ENCODE data around the gene ACP7. TPM values are rescaled to one million over a fixed set of nuclear protein-coding genes. Genes with fewer than 3 reads are reported as not detected.
"Not testable (repeated sequence)": the region's sequence is repeated elsewhere in the genome, so short reads cannot be mapped to it uniquely, and the experiment has no call there.

Gene ACP7
- total RNA-seq, 1 donor from 2014 or later = not detected

DNA sequence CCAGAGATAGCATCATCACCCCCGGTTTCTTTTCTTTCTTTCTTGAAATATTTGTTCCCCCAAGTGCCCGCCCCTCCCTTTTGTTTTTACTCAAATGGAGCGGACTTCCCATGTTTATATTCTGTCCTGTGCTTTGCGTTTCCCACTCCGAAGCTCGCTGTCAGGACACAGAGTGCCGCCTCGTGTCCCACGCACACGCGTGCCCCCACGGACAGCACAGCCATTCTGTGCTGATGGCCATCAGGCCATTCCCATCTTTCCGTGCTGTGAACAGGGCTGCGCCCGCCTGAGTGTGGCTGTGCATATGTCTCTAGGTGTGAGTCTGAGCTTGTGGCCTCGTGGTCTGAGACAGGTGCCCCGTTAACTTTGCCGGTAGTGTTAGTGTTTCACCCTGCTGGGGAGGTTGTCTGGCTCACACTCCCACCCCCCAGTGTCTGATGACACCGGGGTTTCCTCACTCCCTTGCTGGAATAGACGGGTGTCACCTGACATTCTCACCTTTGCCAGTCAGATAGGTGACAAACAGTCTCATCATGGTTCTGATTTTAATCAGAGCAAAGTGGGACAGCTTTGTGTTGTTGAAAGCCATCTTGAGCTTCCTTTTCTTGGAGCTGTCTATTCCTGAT lies 48.3 kb downstream of the ACP7 start:
- no peak for DNase-seq

DNA sequence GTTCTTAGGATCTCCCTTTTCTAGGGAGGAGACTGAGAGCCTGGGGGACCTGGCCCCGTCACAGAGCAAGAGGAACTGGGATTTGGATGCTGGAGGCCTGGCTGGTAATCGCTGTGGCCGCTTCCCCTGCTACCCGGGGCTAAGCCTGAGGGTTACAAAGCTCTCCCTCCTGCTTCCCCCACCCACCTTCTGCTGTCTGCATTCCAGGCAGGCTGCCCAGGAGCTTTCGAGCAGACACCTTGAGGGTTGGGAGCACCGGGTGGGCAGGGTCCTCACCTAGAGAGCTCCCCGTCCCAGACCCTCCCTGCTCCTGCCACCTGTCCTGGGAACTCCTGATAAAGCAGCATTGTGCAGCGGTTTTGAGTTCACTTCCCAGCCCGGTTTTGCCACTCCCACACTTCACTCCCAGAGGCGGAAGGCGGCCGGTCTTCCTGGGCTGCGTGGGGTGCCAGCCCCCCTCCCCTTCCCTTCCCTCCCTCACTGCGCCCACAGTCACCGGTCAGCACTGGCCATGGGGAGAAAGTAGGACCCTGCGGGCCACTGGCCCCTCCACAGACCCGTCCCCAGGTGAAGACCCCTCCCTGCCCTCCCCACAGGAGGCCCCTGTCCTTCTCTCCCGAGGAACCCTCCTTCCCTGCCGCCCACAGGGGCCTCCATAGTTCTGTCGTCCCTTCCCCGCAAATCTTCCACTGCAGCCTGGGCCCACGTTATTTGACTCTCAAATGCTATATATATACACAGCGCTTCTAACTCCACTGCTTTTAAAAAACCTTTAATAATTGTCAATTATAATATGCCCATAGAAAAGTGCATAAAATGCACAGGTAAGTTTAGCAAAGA lies 49.5 kb downstream of the ACP7 start:
- no peak for DNase-seq

GRCh38 chr19:39135701-39136100 lies 51.5 kb downstream of the ACP7 start:
- no peak for DNase-seq

DNA sequence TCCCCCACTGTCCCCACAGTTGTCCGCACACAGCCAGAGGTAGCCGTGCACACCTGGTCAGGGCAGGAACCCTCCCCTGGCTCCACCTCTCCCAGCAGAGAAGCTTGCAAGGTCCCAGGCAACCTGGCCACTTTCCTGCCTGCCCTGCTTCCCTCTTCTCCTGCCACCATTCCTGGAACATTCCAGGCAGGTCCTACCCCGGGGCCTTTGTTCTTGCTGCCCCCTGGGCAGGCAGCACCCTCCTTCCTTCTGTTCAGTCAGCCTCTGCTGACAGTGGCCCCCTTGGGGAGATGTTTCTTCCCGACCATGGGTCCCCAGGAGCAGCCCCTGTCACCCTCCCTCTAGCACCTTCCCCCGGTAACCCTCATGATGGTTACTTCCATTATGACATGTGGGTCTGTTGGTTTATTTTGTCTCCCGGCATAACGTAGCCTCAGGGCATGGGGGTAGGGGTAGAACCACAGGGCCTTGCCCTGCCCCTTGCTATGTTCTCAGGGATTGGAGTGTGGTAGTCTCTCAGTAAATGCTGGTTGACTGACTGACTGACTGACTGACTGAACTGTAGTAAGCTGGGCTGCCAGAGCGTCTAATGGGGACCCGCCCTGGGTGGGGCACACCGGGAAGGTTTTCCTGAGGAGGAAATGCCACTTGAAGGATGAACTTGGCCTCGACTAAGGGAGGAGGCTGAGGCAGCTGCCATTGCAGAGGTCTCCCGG lies 52.2 kb downstream of the ACP7 start:
- no peak for DNase-seq

GRCh38 chr19:39137131-39137530 lies 53.0 kb downstream of the ACP7 start:
- DNase-seq = no peak

GRCh38 chr19:39138221-39139211 lies 54.3 kb downstream of the ACP7 start:
- no peak for DNase-seq

GRCh38 chr19:39139305-39139874 lies 55.2 kb downstream of the ACP7 start:
- DNase-seq = no peak

DNA sequence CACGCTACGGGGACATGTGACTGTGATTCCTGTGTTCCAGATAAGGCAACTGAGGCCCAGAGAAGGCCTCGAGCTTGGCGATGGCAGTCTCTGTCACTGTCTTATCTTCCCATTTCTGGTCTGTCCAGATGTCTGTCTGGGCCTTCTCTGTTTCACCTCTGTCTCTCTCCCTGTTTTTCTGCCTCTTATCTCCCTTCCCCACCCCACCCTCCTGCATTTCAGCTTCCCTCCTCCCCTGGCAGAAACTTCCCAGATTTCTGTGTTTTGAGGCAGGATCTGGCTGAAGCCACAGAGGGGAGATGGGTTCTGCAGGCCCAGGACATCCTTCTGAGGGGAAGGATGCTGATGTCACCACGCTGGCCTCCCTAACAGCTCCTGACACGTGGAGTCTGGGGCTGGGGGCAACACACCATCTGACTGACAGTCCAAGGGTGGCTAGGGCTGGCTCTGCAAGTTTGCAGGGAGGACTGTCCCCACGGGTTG lies 55.8 kb downstream of the ACP7 start:
- no peak for DNase-seq

GRCh38 chr19:39140594-39140993 lies 56.4 kb downstream of the ACP7 start:
- DNase-seq = no peak

DNA sequence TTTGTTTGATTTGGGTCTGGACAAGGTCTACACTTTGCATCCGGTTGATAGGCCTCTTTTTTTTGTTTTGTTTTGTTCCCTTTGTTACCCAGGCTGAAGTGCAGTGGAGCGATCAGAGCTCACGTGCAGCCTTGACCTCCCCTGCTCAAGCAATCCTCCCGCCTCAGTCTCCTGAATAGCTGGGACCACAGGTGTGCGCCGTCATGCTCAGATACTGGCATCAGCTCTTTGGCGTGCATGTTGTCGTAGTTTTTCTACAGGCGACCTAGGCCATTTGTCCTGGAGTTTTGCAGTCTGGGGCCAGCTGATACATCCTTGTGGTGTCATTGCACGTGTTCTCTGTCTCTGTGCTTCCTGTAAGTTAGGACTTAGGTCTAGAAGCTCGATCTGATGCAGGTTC lies 57.8 kb downstream of the ACP7 start:
- DNase-seq = no peak

DNA sequence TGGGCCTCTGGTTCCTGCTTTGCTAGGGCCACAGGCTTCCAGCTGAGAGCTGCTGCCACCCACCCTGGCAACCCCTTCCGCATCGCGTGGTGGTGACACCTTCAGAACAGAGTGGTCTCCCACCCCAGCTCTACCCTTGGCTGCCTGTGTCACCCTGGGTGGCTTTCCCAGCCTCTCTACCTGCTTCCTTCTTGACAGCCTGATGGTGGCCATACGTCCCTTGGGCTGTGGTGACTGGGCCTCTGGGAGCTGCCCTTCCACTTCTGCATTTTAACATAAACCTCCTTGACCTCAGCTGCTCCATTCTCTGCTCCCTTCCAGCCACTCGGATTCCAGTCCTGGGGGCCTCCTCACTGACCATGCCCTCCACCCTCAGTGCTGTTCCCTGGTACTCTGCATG lies 58.5 kb downstream of the ACP7 start:
- no peak for DNase-seq

DNA sequence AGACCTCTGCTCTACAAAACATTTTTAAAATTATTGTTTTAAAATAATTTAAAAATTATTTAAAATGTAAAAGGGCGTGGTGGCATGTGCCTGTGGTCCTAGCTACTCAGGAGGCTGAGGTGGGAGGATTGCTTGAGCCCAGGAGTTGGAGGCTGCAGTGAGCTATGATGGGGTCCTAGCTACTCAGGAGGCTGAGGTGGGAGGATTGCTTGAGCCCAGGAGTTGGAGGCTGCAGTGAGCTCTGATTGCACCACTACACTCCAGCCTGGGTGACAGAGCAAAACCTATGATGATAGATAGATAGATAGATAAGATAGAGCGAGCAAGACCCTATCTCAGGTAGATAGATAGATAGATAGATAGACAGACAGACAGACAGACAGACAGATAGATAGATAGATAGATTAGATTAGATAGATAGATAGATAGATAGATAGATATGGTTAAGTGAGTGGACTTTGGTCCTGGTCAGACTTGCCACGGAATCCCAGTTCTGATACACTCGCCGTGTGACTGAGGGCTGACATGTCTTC lies 59.7 kb downstream of the ACP7 start:
- not testable (repeated sequence) for DNase-seq

GRCh38 chr19:39144290-39145071 lies 60.3 kb downstream of the ACP7 start:
- DNase-seq = peak; percentile 97

GRCh38 chr19:39145180-39145953 lies 61.2 kb downstream of the ACP7 start:
- DNase-seq = no peak

DNA sequence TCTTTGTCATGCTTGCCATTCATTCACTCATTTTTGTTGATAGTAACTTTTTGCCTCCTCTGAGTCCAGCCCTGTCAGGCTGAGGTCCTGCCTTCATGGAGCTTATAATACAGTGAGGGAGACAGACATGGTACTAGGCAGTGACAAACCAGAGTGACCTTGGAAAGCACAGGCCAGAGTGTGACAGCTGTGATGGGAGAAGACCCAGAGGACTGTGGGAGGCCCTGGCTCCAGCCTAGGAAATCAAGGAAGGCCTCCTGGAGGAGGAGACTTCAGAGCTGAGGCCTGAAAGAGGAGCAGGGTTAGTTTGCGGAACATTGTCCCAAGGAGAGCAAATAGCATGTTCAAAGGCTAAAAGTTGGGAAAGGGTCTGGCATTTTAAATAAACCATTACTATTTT lies 61.9 kb downstream of the ACP7 start:
- no peak for DNase-seq

DNA sequence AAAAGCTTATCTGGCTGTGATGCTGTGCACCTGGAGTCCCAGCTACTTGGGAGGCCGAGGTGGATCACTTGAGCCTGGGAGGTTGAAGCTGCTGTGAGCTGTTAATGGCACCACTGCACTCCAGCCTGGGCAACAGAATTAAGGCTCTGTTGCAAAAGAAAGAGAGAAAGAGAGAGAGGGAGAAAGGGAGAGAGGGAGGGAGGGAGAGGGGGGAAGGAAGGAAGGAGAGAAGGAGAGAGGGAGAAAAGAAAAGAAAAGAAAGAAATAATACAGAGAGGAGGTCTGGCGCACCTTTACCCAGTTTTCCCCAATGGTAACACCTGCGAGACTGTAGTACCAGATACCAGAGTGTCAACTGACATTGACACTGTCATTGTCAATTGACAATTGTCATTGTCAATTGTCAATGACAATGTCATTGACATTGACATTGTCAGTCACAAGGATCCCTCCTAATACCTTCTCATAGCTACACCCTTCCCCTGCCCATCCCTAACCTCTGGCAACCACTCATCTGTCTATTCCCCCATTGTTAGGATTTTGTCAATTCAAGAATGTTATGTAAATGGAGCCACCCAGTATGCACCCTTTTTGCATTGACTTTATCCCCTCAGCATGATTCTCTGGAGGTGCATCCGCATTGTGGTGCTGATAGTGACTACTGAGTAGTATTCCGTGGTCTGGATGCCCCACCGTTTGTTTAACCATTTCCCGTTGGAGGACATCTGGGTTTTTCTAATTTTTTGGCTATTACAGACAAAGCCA lies 62.7 kb downstream of the ACP7 start:
- no peak for DNase-seq

GRCh38 chr19:39147480-39147879 lies 63.3 kb downstream of the ACP7 start:
- DNase-seq = no peak

- no peak for DNase-seq
These were observed 64.9 kb downstream of the ACP7 start for GRCh38 chr19:39148939-39149529.

DNA sequence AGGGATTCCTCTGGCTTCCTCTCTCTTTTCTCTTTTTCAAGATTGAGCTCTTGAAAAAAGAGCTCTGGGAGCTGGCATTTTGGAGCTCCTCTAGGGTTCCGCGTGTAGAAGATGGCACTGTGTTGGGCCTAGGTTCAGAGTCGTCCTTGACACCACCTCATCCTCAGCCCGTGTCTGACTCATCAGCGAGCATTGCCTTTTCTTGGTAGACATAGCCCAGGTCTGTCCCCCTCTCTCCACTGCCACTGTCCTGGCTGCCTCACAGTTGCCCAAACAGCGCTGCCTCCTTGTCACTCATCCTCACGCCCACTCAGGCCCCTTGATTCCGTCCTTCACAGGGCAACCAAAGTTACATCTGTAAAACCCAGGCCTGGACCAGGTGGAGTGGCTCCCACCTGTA lies 66.1 kb downstream of the ACP7 start:
- DNase-seq = no peak

All from dermis blood vessel endothelial cell (primary cell).